GM21423 (cell line): ENCODE measurements around the gene PCK1.
"Not testable (repeated sequence)": the region's sequence is repeated elsewhere in the genome, so short reads cannot be mapped to it uniquely, and the experiment has no call there.

ENCODE experiments used
- ATAC-seq: cut with Tn5 transposase; IDR thresholded peaks from one replicate; pipeline ENCODE4 v1.9.1; 2021; ENCODE audit warnings: mild to moderate bottlenecking, moderate library complexity; ENCODE audit not compliant: unreplicated experiment

The PCK1 gene

GRCh38 chr20:57560554-57561355 is at the start of gene PCK1:
PCK1 (plus strand) TSS chr20:57561110; CDS start chr20:57561412, 302 bp downstream.
- no peak for ATAC-seq

- ATAC-seq: not testable (repeated sequence)
Measured at GRCh38 chr20:57511709-57512108, 49.2 kb upstream of the PCK1 start.

- ATAC-seq: no peak
Measured at GRCh38 chr20:57512432-57512831, 48.5 kb upstream of the PCK1 start.

- ATAC-seq: no peak
Measured at GRCh38 chr20:57513199-57513598, 47.7 kb upstream of the PCK1 start.

- no peak for ATAC-seq
Measured at GRCh38 chr20:57514273-57514751, 46.6 kb upstream of the PCK1 start.

GRCh38 chr20:57517904-57518303 is 43.0 kb upstream of the PCK1 start:
- no peak for ATAC-seq

GRCh38 chr20:57522380-57523140 is 38.4 kb upstream of the PCK1 start:
- no peak for ATAC-seq

GRCh38 chr20:57523782-57524181 is 37.1 kb upstream of the PCK1 start:
- no peak for ATAC-seq

GRCh38 chr20:57524511-57525176 is 36.3 kb upstream of the PCK1 start, which contains the start of gene CTCFL:
CTCFL (minus strand) TSS chr20:57525140; CDS start chr20:57524205, 935 bp downstream.
- ATAC-seq: no peak

GRCh38 chr20:57525328-57526086 is 35.4 kb upstream of the PCK1 start:
- ATAC-seq: no peak

GRCh38 chr20:57526087-57526884 is 34.6 kb upstream of the PCK1 start:
- ATAC-seq: no peak

GRCh38 chr20:57526885-57527460 is 33.9 kb upstream of the PCK1 start:
- ATAC-seq: no peak

GRCh38 chr20:57527728-57528127 is 33.2 kb upstream of the PCK1 start:
- ATAC-seq: no peak

GRCh38 chr20:57528148-57528547 is 32.8 kb upstream of the PCK1 start:
- ATAC-seq: no peak

- no peak for ATAC-seq
Measured at GRCh38 chr20:57529160-57529585, 31.7 kb upstream of the PCK1 start.

- ATAC-seq: no peak
Measured at GRCh38 chr20:57529810-57530209, 31.1 kb upstream of the PCK1 start.

- no peak for ATAC-seq
Measured at GRCh38 chr20:57530327-57530981, 30.5 kb upstream of the PCK1 start.

- ATAC-seq: no peak
Measured at GRCh38 chr20:57532104-57532503, 28.8 kb upstream of the PCK1 start.

- ATAC-seq: no peak
Measured at GRCh38 chr20:57535297-57535696, 25.6 kb upstream of the PCK1 start.
